Breast epithelium (tissue), 3 donors: ENCODE results near the gene FHAD1.

Experiments
- CTCF ChIP-seq, 3 donors: fragments of 450-650 bp; IDR thresholded peaks; one replicate each; pipeline ENCODE4 v1.5.1; 2016 to 2017; ENCODE audit warnings: antibody characterized with exemption in 3 of 3, mild to moderate bottlenecking in 3 of 3, moderate library complexity in 3 of 3
- POLR2A ChIP-seq: fragments of 450-650 bp; IDR thresholded peaks from one replicate; pipeline ENCODE4 v1.6.1; 2016; ENCODE audit warnings: antibody characterized with exemption, mild to moderate bottlenecking, moderate library complexity

GRCh38 chr1:15280416-15280815, 33.4 kb downstream of the FHAD1 start:
- no peak for TF ChIP-seq POLR2A
- TF ChIP-seq CTCF (IDR thresholded peaks at IDR 0.05): no peak
